Fibroblast of villous mesenchyme (primary cell): Measurements from ENCODE around the gene NMNAT2. TPM values are rescaled to one million over a fixed set of nuclear protein-coding genes. Genes with fewer than 3 reads are reported as not detected.
"Not testable (repeated sequence)": the region's sequence is repeated elsewhere in the genome, so short reads cannot be mapped to it uniquely, and the experiment has no call there.

Experiments used
- DNase-seq: peaks from one replicate; pipeline ENCODE4 v3.0.0-alpha.2; 2010; ENCODE audit warnings: low read depth
- H3K4me3 ChIP-seq: 2 replicates; pipeline ENCODE4 v1.5.1; 2011; ENCODE audit warnings: low read depth, mild to moderate bottlenecking, low read length
- CTCF ChIP-seq: IDR thresholded peaks from 2 replicates; pipeline ENCODE4 v1.5.1; 2012; ENCODE audit warnings: low read depth, mild to moderate bottlenecking, low read length; ENCODE audit not compliant: insufficient read depth
- total RNA-seq: library from RNA; depleted of rRNA; stranded (reverse); fragments of >200 nt; gene quantifications from 2 replicates; pipeline ENCODE4 v1.2.3, GENCODE V29; 2012

Gene NMNAT2
- total RNA-seq, 1 donor: 3.9 TPM

DNA sequence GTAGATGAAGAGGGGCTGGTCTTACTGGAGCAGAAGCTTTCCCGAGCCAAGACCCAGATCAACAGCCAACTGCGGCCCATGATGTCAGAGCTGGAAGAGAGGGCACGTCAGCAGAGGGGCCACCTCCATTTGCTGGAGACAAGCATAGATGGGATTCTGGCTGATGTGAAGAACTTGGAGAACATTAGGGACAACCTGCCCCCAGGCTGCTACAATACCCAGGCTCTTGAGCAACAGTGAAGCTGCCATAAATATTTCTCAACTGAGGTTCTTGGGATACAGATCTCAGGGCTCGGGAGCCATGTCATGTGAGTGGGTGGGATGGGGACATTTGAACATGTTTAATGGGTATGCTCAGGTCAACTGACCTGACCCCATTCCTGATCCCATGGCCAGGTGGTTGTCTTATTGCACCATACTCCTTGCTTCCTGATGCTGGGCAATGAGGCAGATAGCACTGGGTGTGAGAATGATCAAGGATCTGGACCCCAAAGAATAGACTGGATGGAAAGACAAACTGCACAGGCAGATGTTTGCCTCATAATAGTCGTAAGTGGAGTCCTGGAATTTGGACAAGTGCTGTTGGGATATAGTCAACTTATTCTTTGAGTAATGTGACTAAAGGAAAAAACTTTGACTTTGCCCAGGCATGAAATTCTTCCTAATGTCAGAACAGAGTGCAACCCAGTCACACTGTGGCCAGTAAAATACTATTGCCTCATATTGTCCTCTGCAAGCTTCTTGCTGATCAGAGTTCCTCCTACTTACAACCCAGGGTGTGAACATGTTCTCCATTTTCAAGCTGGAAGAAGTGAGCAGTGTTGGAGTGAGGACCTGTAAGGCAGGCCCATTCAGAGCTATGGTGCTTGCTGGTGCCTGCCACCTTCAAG is 174.8 kb downstream of the NMNAT2 start:
- H3K4me3 ChIP-seq: no peak overlapping the region
- no peak for TF ChIP-seq CTCF
- peak; percentile 61 for DNase-seq

- peak; percentile 24 for DNase-seq
- TF ChIP-seq CTCF: no peak
- H3K4me3 ChIP-seq: no peak overlapping the region
Measured at GRCh38 chr1:183242556-183242955, 175.6 kb downstream of the NMNAT2 start.

DNA sequence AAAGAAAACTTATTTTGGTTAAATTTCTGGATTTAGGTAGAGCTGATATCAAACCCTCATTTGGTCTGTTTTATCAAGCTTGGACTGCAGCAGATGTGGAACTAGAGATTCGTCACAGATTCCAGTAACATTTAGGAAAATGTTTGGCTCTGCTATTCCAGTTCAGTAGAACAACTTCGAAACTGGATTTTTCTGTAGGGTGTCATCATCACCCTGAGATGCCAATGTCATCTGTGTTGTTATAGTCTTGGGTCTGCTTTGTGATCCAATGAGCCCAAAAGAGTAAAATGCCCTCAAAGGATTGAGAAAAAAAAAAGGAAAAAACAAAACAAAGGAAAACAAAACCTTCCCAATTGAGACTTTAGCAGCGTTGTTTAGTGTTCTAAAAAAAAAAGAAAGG is 176.7 kb downstream of the NMNAT2 start:
- TF ChIP-seq CTCF: no peak
- no peak overlapping the region for H3K4me3 ChIP-seq
- DNase-seq: peak; percentile 47

GRCh38 chr1:183240853-183241252 is 177.3 kb downstream of the NMNAT2 start:
- H3K4me3 ChIP-seq, DNase-seq: not testable (repeated sequence)

DNA sequence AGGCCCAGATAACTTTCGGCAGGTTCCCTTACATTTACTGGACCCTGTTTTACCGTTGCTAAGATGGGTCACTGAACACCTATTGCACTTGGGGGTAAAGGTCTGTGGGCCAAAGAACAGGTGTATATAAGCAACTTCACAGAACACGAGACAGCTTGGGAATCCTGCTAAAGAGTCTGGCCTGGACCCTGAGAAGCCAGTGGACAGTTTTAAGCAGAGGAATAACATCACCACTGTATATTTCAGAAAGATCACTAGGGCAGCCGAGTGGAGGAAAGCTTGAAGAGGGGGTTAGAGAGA is 177.7 kb downstream of the NMNAT2 start:
- DNase-seq: no peak
- no peak overlapping the region for H3K4me3 ChIP-seq
- TF ChIP-seq CTCF: no peak

DNA sequence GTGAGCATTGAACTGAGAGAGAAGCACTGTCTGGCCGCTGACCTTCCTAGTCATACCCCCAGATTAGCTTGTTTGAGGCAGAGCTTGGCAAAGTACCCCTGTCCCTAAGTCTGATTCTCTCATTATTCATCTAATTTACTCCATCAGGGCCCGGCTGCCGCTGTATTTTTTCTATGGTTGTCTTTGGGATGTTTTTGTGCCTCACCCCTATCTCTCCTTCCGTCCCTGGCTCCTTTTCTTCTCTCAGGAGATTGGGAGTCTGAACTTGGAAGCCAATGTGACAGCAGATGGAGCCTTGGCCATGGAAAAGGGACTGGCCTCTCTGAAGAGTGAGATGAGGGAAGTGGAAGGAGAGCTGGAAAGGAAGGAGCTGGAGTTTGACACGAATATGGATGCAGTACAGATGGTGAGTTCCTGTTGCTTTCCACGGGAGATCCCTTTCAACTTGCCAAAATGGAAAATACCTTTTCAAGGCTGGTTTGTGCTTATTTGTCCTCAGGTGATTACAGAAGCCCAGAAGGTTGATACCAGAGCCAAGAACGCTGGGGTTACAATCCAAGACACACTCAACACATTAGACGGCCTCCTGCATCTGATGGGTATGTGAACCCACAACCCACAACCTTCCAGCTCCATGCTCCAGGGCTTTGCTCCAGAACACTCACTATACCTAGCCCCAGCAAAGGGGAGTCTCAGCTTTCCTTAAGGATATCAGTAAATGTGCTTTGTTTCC is 178.2 kb downstream of the NMNAT2 start:
- DNase-seq: no peak
- H3K4me3 ChIP-seq: no peak overlapping the region
- TF ChIP-seq CTCF: no peak

GRCh38 chr1:183239220-183239742 is 178.9 kb downstream of the NMNAT2 start:
- DNase-seq: no peak
- H3K4me3 ChIP-seq: no peak overlapping the region
- no peak for TF ChIP-seq CTCF
